Activated CD8-positive, alpha-beta T cell treated with anti-CD3 and anti-CD28 coated beads, Interleukin-2, amount 10 ng/mL, durations not matched to agents 7 days and 5 days (primary cell): ENCODE data around the gene ABL2. TPM values are rescaled to one million over a fixed set of nuclear protein-coding genes. Genes with fewer than 3 reads are reported as not detected.
A peak's percentile ranks its signal among the peaks of the same experiment; 100 is the strongest.
"Not testable (repeated sequence)": the region's sequence is repeated elsewhere in the genome, so short reads cannot be mapped to it uniquely, and the experiment has no call there.

ENCODE experiments used
- ATAC-seq: fragments of 150-1000 bp; cut with Tn5 transposase; one replicate; pipeline ENCODE4 v1.10.0; 2021; ENCODE audit warnings: moderate library complexity
- CTCF ChIA-PET: fragments of 350-600 bp; sonication (Branson Sonifier 250); formaldehyde crosslinking; loops from one replicate; lab custom pipeline; 2021; ENCODE audit warnings: antibody characterized with exemption; lab: Charles Lee
- POLR2A ChIA-PET: fragments of 350-600 bp; sonication (Branson Sonifier 250); formaldehyde crosslinking; loops from one replicate; lab custom pipeline; 2021; ENCODE audit warnings: antibody characterized with exemption; lab: Charles Lee
- DNase-seq: peaks from one replicate; pipeline ENCODE4 v3.0.0-alpha.2; 2020
- H3K27ac Mint-ChIP-seq: one replicate; pipeline ENCODE4 v1.8.0; 2021; ENCODE audit warnings: mild to moderate bottlenecking, mixed read lengths
- H3K27me3 Mint-ChIP-seq: one replicate; pipeline ENCODE4 v1.8.0; 2021; ENCODE audit warnings: low read depth, mixed read lengths
- H3K36me3 Mint-ChIP-seq: one replicate; pipeline ENCODE4 v1.8.0; 2021; ENCODE audit warnings: low read depth, mixed read lengths
- H3K4me1 Mint-ChIP-seq: one replicate; pipeline ENCODE4 v1.8.0; 2021; ENCODE audit warnings: low read depth, mixed read lengths
- H3K4me3 Mint-ChIP-seq: one replicate; pipeline ENCODE4 v1.8.0; 2021; ENCODE audit warnings: mild to moderate bottlenecking, mixed read lengths
- H3K9me3 Mint-ChIP-seq: one replicate; pipeline ENCODE4 v1.8.0; 2022; ENCODE audit warnings: mixed read lengths; ENCODE audit not compliant: insufficient read depth
- total RNA-seq, 2 experiments: library from RNA; stranded (reverse); gene quantifications; one replicate each; pipeline ENCODE4 v1.2.3, GENCODE V29; 2021

ABL2 gene
- total RNA-seq, 2 experiments from 2014 or later: 6.3 to 7.5 TPM

- Mint-ChIP-seq H3K36me3 (peaks cover 3% of the 10 kb centered on the region), H3K9me3 (no peaks in the 10 kb centered on the region), H3K27ac (no peak overlapping the region), H3K27me3 (no peaks in the 10 kb centered on the region), H3K4me3 (no peak overlapping the region), H3K4me1 (peaks cover 25% of the 10 kb centered on the region)
- no peak for ATAC-seq
- ChIA-PET CTCF (no interaction called here), POLR2A (no interaction called here)
- no peak for DNase-seq
Measured at GRCh38 chr1:179144626-179145025, 84.9 kb downstream of the ABL2 start.

- Mint-ChIP-seq H3K27me3 (no peaks in the 10 kb centered on the region), H3K9me3 (no peaks in the 10 kb centered on the region), H3K4me1 (peaks cover 25% of the 10 kb centered on the region), H3K27ac (no peak overlapping the region), H3K4me3 (no peak overlapping the region), H3K36me3 (no peaks in the 10 kb centered on the region)
- ChIA-PET POLR2A (no interaction called here), CTCF (no interaction called here)
- ATAC-seq: no peak
- DNase-seq: no peak
Measured at GRCh38 chr1:179143322-179143721, 86.2 kb downstream of the ABL2 start.

GRCh38 chr1:179142889-179143299, 86.6 kb downstream of the ABL2 start:
- Mint-ChIP-seq H3K36me3 (no peaks in the 10 kb centered on the region), H3K4me1 (peaks cover 25% of the 10 kb centered on the region), H3K27me3 (no peaks in the 10 kb centered on the region), H3K9me3 (no peaks in the 10 kb centered on the region), H3K27ac (no peak overlapping the region), H3K4me3 (no peak overlapping the region)
- ChIA-PET POLR2A (no interaction called here), CTCF (no interaction called here)
- no peak for ATAC-seq
- DNase-seq: no peak

DNA sequence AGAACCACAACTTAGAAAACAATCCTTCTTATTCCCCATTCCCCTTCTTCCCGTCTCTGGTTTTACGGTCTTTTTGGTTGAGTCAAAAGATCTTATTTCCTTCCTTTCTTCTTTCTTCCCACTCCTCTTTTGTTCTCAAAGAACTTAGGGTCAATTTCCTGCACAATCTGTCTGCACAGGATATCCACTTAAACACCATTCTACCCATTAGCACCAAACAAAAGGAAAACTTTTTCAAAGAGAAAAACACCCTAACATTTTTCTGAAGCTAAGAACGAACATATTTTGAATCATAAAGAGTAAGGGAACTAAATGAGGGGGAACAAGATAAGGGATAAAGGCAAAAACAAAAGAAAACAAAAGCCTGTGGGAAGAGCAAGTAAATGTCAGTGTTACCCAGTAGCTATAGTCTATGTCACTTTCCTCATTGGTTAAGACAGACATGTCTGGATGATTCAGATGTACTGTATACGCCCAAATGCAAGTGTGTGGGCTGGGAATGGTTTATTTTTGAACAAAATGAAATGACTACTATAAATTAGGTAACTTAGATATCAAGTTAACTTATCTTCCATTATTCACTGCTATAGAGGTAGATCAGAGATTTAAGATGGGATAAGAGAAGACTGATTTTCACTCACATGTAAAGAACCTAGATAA, 87.8 kb downstream of the ABL2 start:
- Mint-ChIP-seq H3K9me3 (no peaks in the 10 kb centered on the region), H3K4me1 (peaks cover 25% of the 10 kb centered on the region), H3K36me3 (no peaks in the 10 kb centered on the region), H3K27ac (peak overlapping the region; percentile 58), H3K4me3 (peak overlapping the region; percentile 19), H3K27me3 (no peaks in the 10 kb centered on the region)
- POLR2A ChIA-PET: no interaction called here
- CTCF ChIA-PET: interaction anchor here (0.7 to 1.2 kb wide), 2 partner anchors 21 to 72 kb away, joined by 3 read pairs; no protein-coding TSS in a partner anchor
- peak; percentile 64 for ATAC-seq
- no peak for DNase-seq

GRCh38 chr1:179138755-179139154, 90.7 kb downstream of the ABL2 start:
- H3K4me3 Mint-ChIP-seq, H3K27me3 Mint-ChIP-seq, H3K36me3 Mint-ChIP-seq, DNase-seq, H3K9me3 Mint-ChIP-seq, CTCF ChIA-PET, POLR2A ChIA-PET, H3K27ac Mint-ChIP-seq, ATAC-seq: not testable (repeated sequence)
- H3K4me1 Mint-ChIP-seq: peaks cover 20% of the 10 kb centered on the region

GRCh38 chr1:179137617-179138255, 91.7 kb downstream of the ABL2 start:
- ChIA-PET CTCF (interaction anchor here (0.7 to 0.9 kb wide), 2 partner anchors 17 to 79 kb away, joined by 3 read pairs; no protein-coding TSS in a partner anchor), POLR2A (no interaction called here)
- no peaks in the 10 kb centered on the region for H3K36me3 Mint-ChIP-seq
- H3K4me3 Mint-ChIP-seq: no peak overlapping the region
- no peaks in the 10 kb centered on the region for H3K9me3 Mint-ChIP-seq
- no peaks in the 10 kb centered on the region for H3K27me3 Mint-ChIP-seq
- ATAC-seq (no peak), DNase-seq (no peak)
- H3K27ac Mint-ChIP-seq: no peak overlapping the region
- H3K4me1 Mint-ChIP-seq: peaks cover 14% of the 10 kb centered on the region

DNA sequence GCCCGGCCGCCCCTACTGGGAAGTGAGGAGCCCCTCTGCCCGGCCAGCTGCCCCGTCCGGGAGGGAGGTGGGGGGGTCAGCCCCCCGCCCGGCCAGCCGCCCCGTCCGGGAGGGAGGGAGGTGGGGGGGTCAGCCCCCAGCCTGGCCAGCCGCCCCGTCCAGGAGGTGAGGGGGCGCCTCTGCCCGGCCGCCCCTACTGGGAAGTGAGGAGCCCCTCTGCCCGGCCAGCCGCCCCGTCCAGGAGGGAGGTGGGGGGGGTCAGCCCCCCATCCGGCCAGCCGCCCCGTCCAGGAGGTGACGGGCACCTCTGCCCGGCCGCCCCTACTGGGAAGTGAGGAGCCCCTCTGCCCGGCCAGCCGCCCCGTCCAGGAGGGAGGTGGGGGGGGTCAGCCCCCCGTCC, 93.8 kb downstream of the ABL2 start:
- H3K36me3 Mint-ChIP-seq, POLR2A ChIA-PET, ATAC-seq, DNase-seq, H3K27me3 Mint-ChIP-seq, H3K4me3 Mint-ChIP-seq, H3K27ac Mint-ChIP-seq, H3K4me1 Mint-ChIP-seq, CTCF ChIA-PET, H3K9me3 Mint-ChIP-seq: not testable (repeated sequence)

GRCh38 chr1:179135168-179135567, 94.3 kb downstream of the ABL2 start:
- CTCF ChIA-PET, DNase-seq, H3K27me3 Mint-ChIP-seq, H3K4me3 Mint-ChIP-seq, ATAC-seq, H3K9me3 Mint-ChIP-seq, H3K27ac Mint-ChIP-seq, H3K36me3 Mint-ChIP-seq, H3K4me1 Mint-ChIP-seq, POLR2A ChIA-PET: not testable (repeated sequence)

DNA sequence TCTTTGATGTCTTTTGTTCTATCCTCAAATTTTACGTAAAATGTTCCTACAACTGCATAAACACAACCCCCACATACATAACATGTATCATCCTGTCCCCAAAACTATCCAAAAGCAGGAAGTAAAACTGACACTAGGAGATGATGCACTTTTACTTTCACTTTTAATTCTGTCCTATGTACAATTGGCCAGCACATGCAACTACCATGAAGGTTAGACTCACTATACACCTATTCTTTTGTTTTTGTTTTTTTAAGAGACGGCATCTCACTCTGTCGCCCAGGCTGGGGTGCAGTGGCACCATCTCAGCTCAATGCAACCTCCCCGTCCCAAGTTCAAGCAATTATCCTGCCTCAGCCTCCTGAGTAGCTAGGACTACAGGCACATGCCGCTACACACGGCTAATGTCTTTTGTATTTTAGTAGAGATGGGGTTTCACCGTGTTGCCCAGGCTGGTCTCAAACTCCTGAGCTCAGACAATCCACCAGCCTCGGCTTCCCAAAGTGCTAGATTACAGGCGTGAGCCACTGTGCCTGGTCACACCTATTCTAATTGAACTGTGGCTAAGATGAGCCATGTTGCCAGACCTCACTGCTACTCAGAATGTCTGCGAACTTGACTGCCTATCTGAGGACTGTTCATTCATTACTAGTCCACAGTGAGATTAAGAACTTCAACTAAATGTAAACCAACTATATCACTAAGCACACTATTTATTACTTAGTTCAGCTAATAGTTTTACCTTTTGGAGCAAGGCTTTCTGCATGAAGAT, 99.6 kb downstream of the ABL2 start:
- H3K4me3 Mint-ChIP-seq: peak overlapping the region; percentile 48
- H3K9me3 Mint-ChIP-seq: no peaks in the 10 kb centered on the region
- no peaks in the 10 kb centered on the region for H3K27me3 Mint-ChIP-seq
- DNase-seq (peak; percentile 38), ATAC-seq (peak; percentile 99)
- CTCF ChIA-PET: interaction anchor here (2.9 kb wide), 1 partner anchor 9 kb away, joined by 10 read pairs; no protein-coding TSS in a partner anchor
- POLR2A ChIA-PET: no interaction called here
- H3K27ac Mint-ChIP-seq: peak overlapping the region; percentile 85
- peaks cover 7% of the 10 kb centered on the region for H3K36me3 Mint-ChIP-seq
- peaks cover 22% of the 10 kb centered on the region for H3K4me1 Mint-ChIP-seq

GRCh38 chr1:179128520-179128919, 101.0 kb downstream of the ABL2 start:
- H3K27ac Mint-ChIP-seq: no peak overlapping the region
- H3K27me3 Mint-ChIP-seq: no peaks in the 10 kb centered on the region
- CTCF ChIA-PET: interaction anchor here (1.3 to 2.9 kb wide), 3 partner anchors 8 to 241 kb away, joined by 3 to 10 read pairs (median 5); partner anchors contain the start of gene SOAT1
- H3K4me1 Mint-ChIP-seq: peaks cover 22% of the 10 kb centered on the region
- no peaks in the 10 kb centered on the region for H3K9me3 Mint-ChIP-seq
- no peak for ATAC-seq
- POLR2A ChIA-PET: interaction anchor here (1.0 to 1.3 kb wide), 2 partner anchors 165 to 237 kb away, joined by 3 to 6 read pairs; partner anchors contain the start of gene SOAT1
- no peak for DNase-seq
- peaks cover 8% of the 10 kb centered on the region for H3K36me3 Mint-ChIP-seq
- H3K4me3 Mint-ChIP-seq: no peak overlapping the region

- peaks cover 22% of the 10 kb centered on the region for H3K4me1 Mint-ChIP-seq
- ChIA-PET POLR2A (no interaction called here), CTCF (interaction anchor here (0.9 to 1.5 kb wide), 5 partner anchors 13 to 688 kb away, joined by 3 to 5 read pairs (median 3); no protein-coding TSS in a partner anchor)
- no peak for DNase-seq
- no peak for ATAC-seq
- H3K4me3 Mint-ChIP-seq: no peak overlapping the region
- H3K9me3 Mint-ChIP-seq: no peaks in the 10 kb centered on the region
- no peak overlapping the region for H3K27ac Mint-ChIP-seq
- H3K27me3 Mint-ChIP-seq: no peaks in the 10 kb centered on the region
- H3K36me3 Mint-ChIP-seq: peaks cover 8% of the 10 kb centered on the region
Measured at GRCh38 chr1:179127163-179127895, 102.1 kb downstream of the ABL2 start.
